WTC11 (cell line): Measurements from ENCODE around the gene KCNIP4. TPM values are rescaled to one million over a fixed set of nuclear protein-coding genes. Genes with fewer than 3 reads are reported as not detected.

ENCODE experiments used
- ATAC-seq: fragments of 200-7000 bp; cut with Tn5 transposase; 2 replicates; pipeline ENCODE4 v1.10.0; 2021; ENCODE audit warnings: mild to moderate bottlenecking, moderate library complexity
- CTCF ChIA-PET: fragments of 300-600 bp; sonication (Branson Sonifier 250); formaldehyde crosslinking; loops from one replicate; lab custom pipeline; 2021; ENCODE audit warnings: antibody characterized with exemption; lab: Charles Lee
- POLR2A ChIA-PET: fragments of 350-600 bp; sonication (Branson Sonifier 250); formaldehyde crosslinking; loops from one replicate; lab custom pipeline; 2021; ENCODE audit warnings: antibody characterized with exemption; lab: Charles Lee
- DNase-seq: peaks from one replicate; pipeline ENCODE4 v3.0.0; 2021; ENCODE audit warnings: low spot score
- H3K27ac Mint-ChIP-seq: 2 replicates; pipeline ENCODE4 v1.8.0; 2021; ENCODE audit warnings: mixed read lengths
- H3K27me3 Mint-ChIP-seq: 2 replicates; pipeline ENCODE4 v1.8.0; 2021; ENCODE audit warnings: low read depth, mild to moderate bottlenecking, moderate library complexity, mixed read lengths
- H3K36me3 Mint-ChIP-seq: 2 replicates; pipeline ENCODE4 v1.8.0; 2021; ENCODE audit warnings: mixed read lengths
- H3K4me1 Mint-ChIP-seq: 2 replicates; pipeline ENCODE4 v1.8.0; 2022; ENCODE audit warnings: mixed read lengths
- H3K4me3 Mint-ChIP-seq: 2 replicates; pipeline ENCODE4 v1.8.0; 2021; ENCODE audit warnings: mild to moderate bottlenecking, moderate library complexity, mixed read lengths
- H3K9me3 Mint-ChIP-seq: 2 replicates; pipeline ENCODE4 v1.8.0; 2021; ENCODE audit warnings: mixed read lengths
- EMX1 ChIP-seq: fragments of 250-450 bp; sonication (Bioruptor Pico); IDR thresholded peaks from 2 replicates; pipeline ENCODE4 v1.8.0; 2021; ENCODE audit warnings: mild to moderate bottlenecking
- FOXP4 ChIP-seq: sonication (generic); formaldehyde crosslinking; IDR thresholded peaks from 2 replicates; pipeline ENCODE4 v1.8.0; 2022; ENCODE audit warnings: mild to moderate bottlenecking, missing genetic modification reagents
- MYBL2 ChIP-seq: sonication (generic); formaldehyde crosslinking; IDR thresholded peaks from 2 replicates; pipeline ENCODE4 v1.8.1; 2023; ENCODE audit warnings: mild to moderate bottlenecking, moderate library complexity, missing genetic modification reagents
- NFE2L1 ChIP-seq: sonication (generic); formaldehyde crosslinking; IDR thresholded peaks from 2 replicates; pipeline ENCODE4 v1.8.1; 2023; ENCODE audit warnings: missing genetic modification reagents
- NR3C1 ChIP-seq: sonication (generic); formaldehyde crosslinking; conservative IDR thresholded peaks from 2 replicates; pipeline ENCODE4 v1.8.1; 2023; ENCODE audit warnings: low read depth, mild to moderate bottlenecking, missing genetic modification reagents
- RELA ChIP-seq: sonication (generic); formaldehyde crosslinking; IDR thresholded peaks from 2 replicates; pipeline ENCODE4 v1.8.1; 2022; ENCODE audit warnings: missing genetic modification reagents, mild to moderate bottlenecking, borderline replicate concordance
- SOX15 ChIP-seq: fragments of 250-450 bp; sonication (Bioruptor Pico); IDR thresholded peaks from 2 replicates; pipeline ENCODE4 v1.9.0; 2021; ENCODE audit warnings: mild to moderate bottlenecking
- TCF7 ChIP-seq: sonication (generic); formaldehyde crosslinking; IDR thresholded peaks from 2 replicates; pipeline ENCODE4 v1.8.0; 2022; ENCODE audit warnings: mild to moderate bottlenecking, low read depth, missing genetic modification reagents, moderate library complexity
- TEAD4 ChIP-seq: sonication (generic); formaldehyde crosslinking; IDR thresholded peaks from 2 replicates; pipeline ENCODE4 v1.8.0; 2022; ENCODE audit warnings: mild to moderate bottlenecking, missing genetic modification reagents
- USF2 ChIP-seq: sonication (generic); formaldehyde crosslinking; IDR thresholded peaks from 2 replicates; pipeline ENCODE4 v1.8.1; 2023; ENCODE audit warnings: mild to moderate bottlenecking, missing genetic modification reagents, moderate library complexity
- ZBTB21 ChIP-seq: sonication (generic); formaldehyde crosslinking; IDR thresholded peaks from 2 replicates; pipeline ENCODE4 v1.8.1; 2023; ENCODE audit warnings: mild to moderate bottlenecking, missing genetic modification reagents, borderline replicate concordance
- ZNF121 ChIP-seq: sonication (generic); formaldehyde crosslinking; IDR thresholded peaks from 2 replicates; pipeline ENCODE4 v1.8.0; 2023; ENCODE audit warnings: missing genetic modification reagents
- ZNF317 ChIP-seq: sonication (generic); formaldehyde crosslinking; IDR thresholded peaks from 2 replicates; pipeline ENCODE4 v1.8.1; 2023; ENCODE audit warnings: low read depth, mild to moderate bottlenecking, moderate library complexity, missing genetic modification reagents, borderline replicate concordance
- ZNF416 ChIP-seq: fragments of 250-450 bp; sonication (Bioruptor Pico); IDR thresholded peaks from 2 replicates; pipeline ENCODE4 v1.9.0; 2021; ENCODE audit warnings: mild to moderate bottlenecking, inconsistent platforms
- ZNF671 ChIP-seq: fragments of 250-450 bp; sonication (Bioruptor Pico); IDR thresholded peaks from 2 replicates; pipeline ENCODE4 v1.8.0; 2021; ENCODE audit warnings: mild to moderate bottlenecking
- total RNA-seq: library from RNA; stranded (reverse); gene quantifications from 3 replicates; pipeline ENCODE4 v1.2.3, GENCODE V29; 2021
- TF ChIP-seq, protein P1 (sequence below): sonication (generic); formaldehyde crosslinking; IDR thresholded peaks from 2 replicates; pipeline ENCODE4 v1.8.1; 2023; ENCODE audit warnings: mild to moderate bottlenecking, missing genetic modification reagents
- TF ChIP-seq, protein P2 (sequence below): sonication (generic); formaldehyde crosslinking; IDR thresholded peaks from 2 replicates; pipeline ENCODE4 v1.8.1; 2022; ENCODE audit warnings: low read depth, mild to moderate bottlenecking, moderate library complexity, missing genetic modification reagents, borderline replicate concordance
- TF ChIP-seq, protein P3 (sequence below): fragments of 250-450 bp; sonication (Bioruptor Pico); IDR thresholded peaks from 2 replicates; pipeline ENCODE4 v1.9.0; 2021; ENCODE audit warnings: mild to moderate bottlenecking, borderline replicate concordance
- TF ChIP-seq, protein P4 (sequence below): sonication (generic); formaldehyde crosslinking; conservative IDR thresholded peaks from 2 replicates; pipeline ENCODE4 v1.8.1; 2022; ENCODE audit warnings: mild to moderate bottlenecking, missing genetic modification reagents

KCNIP4 gene
- total RNA-seq, 1 experiment from 2014 or later: not detected

DNA sequence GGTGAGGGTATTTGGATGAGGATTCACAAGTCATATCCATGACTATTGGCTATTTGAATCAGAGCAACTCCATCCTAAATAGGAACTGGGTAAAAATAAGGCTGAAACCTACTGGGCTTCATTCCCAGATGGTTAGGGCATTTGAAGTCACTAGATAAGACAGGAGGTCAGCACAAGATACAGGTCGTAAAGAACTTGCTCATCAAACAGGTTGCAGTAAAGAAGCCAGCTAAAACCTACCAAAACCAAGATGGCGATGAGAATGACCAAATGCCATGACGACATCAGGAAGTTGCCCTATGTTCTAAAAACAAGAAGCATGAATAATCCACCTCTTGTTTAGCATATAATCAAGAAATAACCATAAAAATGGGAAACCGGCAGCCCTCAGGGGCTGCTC, 1023.4 kb downstream of the KCNIP4 start (continued):
- TF ChIP-seq, protein P1, sequence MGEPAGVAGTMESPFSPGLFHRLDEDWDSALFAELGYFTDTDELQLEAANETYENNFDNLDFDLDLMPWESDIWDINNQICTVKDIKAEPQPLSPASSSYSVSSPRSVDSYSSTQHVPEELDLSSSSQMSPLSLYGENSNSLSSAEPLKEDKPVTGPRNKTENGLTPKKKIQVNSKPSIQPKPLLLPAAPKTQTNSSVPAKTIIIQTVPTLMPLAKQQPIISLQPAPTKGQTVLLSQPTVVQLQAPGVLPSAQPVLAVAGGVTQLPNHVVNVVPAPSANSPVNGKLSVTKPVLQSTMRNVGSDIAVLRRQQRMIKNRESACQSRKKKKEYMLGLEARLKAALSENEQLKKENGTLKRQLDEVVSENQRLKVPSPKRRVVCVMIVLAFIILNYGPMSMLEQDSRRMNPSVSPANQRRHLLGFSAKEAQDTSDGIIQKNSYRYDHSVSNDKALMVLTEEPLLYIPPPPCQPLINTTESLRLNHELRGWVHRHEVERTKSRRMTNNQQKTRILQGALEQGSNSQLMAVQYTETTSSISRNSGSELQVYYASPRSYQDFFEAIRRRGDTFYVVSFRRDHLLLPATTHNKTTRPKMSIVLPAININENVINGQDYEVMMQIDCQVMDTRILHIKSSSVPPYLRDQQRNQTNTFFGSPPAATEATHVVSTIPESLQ (CRISPR knock-in tag): no peak
- TF ChIP-seq ZNF121 (CRISPR knock-in tag): no peak

- no peak for DNase-seq
- Mint-ChIP-seq H3K27me3 (no peaks in the 10 kb centered on the region), H3K9me3 (peaks cover 5% of the 10 kb centered on the region; the same call in 1 of the 2 replicates), H3K4me3 (no peak overlapping the region), H3K4me1 (peaks cover 18% of the 10 kb centered on the region), H3K36me3 (no peaks in the 10 kb centered on the region), H3K27ac (no peak overlapping the region)
- ChIA-PET POLR2A (no interaction called here), CTCF (no interaction called here)
- TF ChIP-seq, protein P2, sequence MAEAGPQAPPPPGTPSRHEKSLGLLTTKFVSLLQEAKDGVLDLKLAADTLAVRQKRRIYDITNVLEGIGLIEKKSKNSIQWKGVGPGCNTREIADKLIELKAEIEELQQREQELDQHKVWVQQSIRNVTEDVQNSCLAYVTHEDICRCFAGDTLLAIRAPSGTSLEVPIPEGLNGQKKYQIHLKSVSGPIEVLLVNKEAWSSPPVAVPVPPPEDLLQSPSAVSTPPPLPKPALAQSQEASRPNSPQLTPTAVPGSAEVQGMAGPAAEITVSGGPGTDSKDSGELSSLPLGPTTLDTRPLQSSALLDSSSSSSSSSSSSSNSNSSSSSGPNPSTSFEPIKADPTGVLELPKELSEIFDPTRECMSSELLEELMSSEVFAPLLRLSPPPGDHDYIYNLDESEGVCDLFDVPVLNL (CRISPR knock-in tag): no peak
- TF ChIP-seq TEAD4 (CRISPR knock-in tag) (no peak), TCF7 (CRISPR knock-in tag) (no peak), RELA (CRISPR knock-in tag) (no peak), ZNF416 (CRISPR knock-in tag) (no peak), ZNF671 (CRISPR knock-in tag) (no peak), SOX15 (CRISPR knock-in tag) (no peak)
- TF ChIP-seq, protein P3, sequence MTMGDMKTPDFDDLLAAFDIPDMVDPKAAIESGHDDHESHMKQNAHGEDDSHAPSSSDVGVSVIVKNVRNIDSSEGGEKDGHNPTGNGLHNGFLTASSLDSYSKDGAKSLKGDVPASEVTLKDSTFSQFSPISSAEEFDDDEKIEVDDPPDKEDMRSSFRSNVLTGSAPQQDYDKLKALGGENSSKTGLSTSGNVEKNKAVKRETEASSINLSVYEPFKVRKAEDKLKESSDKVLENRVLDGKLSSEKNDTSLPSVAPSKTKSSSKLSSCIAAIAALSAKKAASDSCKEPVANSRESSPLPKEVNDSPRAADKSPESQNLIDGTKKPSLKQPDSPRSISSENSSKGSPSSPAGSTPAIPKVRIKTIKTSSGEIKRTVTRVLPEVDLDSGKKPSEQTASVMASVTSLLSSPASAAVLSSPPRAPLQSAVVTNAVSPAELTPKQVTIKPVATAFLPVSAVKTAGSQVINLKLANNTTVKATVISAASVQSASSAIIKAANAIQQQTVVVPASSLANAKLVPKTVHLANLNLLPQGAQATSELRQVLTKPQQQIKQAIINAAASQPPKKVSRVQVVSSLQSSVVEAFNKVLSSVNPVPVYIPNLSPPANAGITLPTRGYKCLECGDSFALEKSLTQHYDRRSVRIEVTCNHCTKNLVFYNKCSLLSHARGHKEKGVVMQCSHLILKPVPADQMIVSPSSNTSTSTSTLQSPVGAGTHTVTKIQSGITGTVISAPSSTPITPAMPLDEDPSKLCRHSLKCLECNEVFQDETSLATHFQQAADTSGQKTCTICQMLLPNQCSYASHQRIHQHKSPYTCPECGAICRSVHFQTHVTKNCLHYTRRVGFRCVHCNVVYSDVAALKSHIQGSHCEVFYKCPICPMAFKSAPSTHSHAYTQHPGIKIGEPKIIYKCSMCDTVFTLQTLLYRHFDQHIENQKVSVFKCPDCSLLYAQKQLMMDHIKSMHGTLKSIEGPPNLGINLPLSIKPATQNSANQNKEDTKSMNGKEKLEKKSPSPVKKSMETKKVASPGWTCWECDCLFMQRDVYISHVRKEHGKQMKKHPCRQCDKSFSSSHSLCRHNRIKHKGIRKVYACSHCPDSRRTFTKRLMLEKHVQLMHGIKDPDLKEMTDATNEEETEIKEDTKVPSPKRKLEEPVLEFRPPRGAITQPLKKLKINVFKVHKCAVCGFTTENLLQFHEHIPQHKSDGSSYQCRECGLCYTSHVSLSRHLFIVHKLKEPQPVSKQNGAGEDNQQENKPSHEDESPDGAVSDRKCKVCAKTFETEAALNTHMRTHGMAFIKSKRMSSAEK (CRISPR knock-in tag): no peak
- ATAC-seq: no peak
Measured at GRCh38 chr4:20922962-20923361, 1025.6 kb downstream of the KCNIP4 start.

DNA sequence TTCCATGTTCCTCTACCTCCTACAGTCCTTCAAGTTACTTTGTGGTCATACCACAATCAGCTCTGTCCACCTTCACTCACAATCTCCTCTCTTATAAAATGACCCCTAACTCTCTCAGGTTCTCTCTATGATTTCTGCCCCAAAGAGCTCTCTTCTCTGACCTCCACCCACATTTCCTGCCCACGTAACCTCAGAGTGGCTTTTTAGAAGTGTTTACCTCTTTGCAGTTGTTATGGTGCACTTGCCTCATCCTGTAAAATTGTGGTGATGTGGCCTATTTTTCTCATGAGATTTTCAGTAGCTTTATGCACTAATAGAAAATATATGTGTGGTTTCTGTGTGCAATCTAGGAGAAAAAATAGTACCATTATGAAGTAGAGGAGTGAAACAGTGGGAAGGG, 1032.5 kb downstream of the KCNIP4 start:
- peaks cover 3% of the 10 kb centered on the region; the same call in 1 of the 2 replicates for H3K9me3 Mint-ChIP-seq
- no peak for DNase-seq
- TF ChIP-seq ZNF317 (CRISPR knock-in tag) (no peak), FOXP4 (CRISPR knock-in tag) (no peak), USF2 (no peak), ZBTB21 (CRISPR knock-in tag) (no peak), NFE2L1 (no peak), EMX1 (CRISPR knock-in tag) (no peak), MYBL2 (CRISPR knock-in tag) (no peak), NR3C1 (CRISPR knock-in tag) (no peak)
- TF ChIP-seq, protein P4, sequence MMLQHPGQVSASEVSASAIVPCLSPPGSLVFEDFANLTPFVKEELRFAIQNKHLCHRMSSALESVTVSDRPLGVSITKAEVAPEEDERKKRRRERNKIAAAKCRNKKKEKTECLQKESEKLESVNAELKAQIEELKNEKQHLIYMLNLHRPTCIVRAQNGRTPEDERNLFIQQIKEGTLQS (CRISPR knock-in tag): no peak
- TF ChIP-seq, protein P3 (CRISPR knock-in tag): no peak

More for the DNA sequence above, 1032.5 kb downstream of the KCNIP4 start:
- Mint-ChIP-seq H3K4me3 (no peak overlapping the region), H3K4me1 (no peaks in the 10 kb centered on the region), H3K27ac (no peak overlapping the region), H3K27me3 (no peaks in the 10 kb centered on the region), H3K36me3 (no peaks in the 10 kb centered on the region)
- ATAC-seq: no peak
- POLR2A ChIA-PET: no interaction called here
- CTCF ChIA-PET: interaction anchor here (1.2 kb wide), 1 partner anchor 143 kb away, joined by 5 read pairs; no protein-coding TSS in a partner anchor
